Cardiac muscle cell (in vitro differentiated cells and primary cell): Measurements from ENCODE around the gene DYNLT1. TPM values are rescaled to one million over a fixed set of nuclear protein-coding genes. Genes with fewer than 3 reads are reported as not detected.
"Not testable (repeated sequence)": the region's sequence is repeated elsewhere in the genome, so short reads cannot be mapped to it uniquely, and the experiment has no call there.

Source experiments
- DNase-seq, 2 donors: peaks; one replicate each; pipeline versions ENCODE4 v3.0.0 to v3.0.0-alpha.2; 2010 to 2017; ENCODE audit warnings: low read depth in 1 of 2, low spot score in 1 of 2
- H3K27ac ChIP-seq: fragments of 200-600 bp; sonication (generic); 2 replicates; pipeline ENCODE4 v1.5.1; 2016
- H3K27me3 ChIP-seq: fragments of 200-600 bp; sonication (generic); 2 replicates; pipeline ENCODE4 v1.6.0; 2016; ENCODE audit warnings: control low read depth
- H3K36me3 ChIP-seq: fragments of 200-600 bp; sonication (generic); 2 replicates; pipeline ENCODE4 v1.5.1; 2016; ENCODE audit warnings: control low read depth
- H3K4me1 ChIP-seq: fragments of 200-600 bp; sonication (generic); 2 replicates; pipeline ENCODE4 v1.8.1; 2017; ENCODE audit warnings: low read depth, mild to moderate bottlenecking, mixed run types
- H3K4me3 ChIP-seq: fragments of 200-600 bp; sonication (generic); 2 replicates; pipeline ENCODE4 v1.5.1; 2016; ENCODE audit warnings: mild to moderate bottlenecking
- H3K9me3 ChIP-seq: fragments of 200-600 bp; sonication (generic); 2 replicates; pipeline ENCODE4 v1.5.1; 2017; ENCODE audit warnings: low read depth, mild to moderate bottlenecking, control low read depth
- polyA plus RNA-seq: library from polyadenylated mRNA; unstranded; fragments of >200 nt; fragmentation: Nextera tagmentation; extraction: Ambion mirVana; gene quantifications from 2 replicates; pipeline ENCODE4 v1.2.1, GENCODE V29; 2016
- total RNA-seq: library from RNA; depleted of rRNA; stranded (reverse); fragments of >200 nt; gene quantifications from 2 replicates; pipeline ENCODE4 v1.2.3, GENCODE V29; 2016
- TF ChIP-seq, protein P1 (sequence below): IDR thresholded peaks from 2 replicates; pipeline ENCODE4 v1.5.1; 2012; ENCODE audit warnings: low read depth, mild to moderate bottlenecking, low read length

The DYNLT1 gene
- total and polyA plus RNA-seq, 2 experiments from 2014 or later, result 86.5 to 459 TPM

DNA sequence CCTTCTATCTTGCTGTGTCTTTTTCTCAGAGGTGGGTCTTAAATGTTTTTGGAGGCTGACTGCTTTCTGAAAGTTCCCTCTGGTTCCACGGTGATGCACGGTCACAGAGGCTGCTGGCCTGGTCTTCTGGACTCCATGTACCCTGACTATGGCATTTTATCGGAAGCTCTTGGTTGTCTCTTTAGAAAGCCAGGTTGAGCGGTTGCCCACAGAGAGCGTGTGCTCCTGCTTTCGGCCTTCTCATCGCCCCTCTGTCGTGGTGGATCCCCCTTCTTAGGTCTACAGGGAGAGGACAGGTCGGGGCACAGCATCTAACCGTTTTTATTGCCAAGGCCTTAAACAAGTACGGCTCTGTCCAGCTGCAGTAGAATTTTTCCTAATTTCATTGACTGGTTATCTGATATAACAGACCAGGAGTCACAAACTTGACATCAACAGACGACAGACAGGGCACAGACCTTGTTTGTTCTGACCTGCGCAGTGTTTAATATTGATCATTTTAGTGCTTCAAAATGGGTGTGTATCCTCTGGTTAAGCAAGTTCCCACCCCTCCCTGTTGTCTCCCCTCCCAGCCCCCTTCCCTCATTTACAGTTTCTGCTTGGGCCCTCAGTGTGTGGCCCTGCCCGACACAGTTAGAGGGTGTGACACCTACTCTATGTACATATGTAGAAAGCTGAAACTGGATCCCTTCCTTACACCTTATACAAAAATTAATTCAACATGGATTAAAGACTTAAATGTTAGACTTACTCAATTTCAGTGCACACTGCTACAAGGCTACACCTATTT is 30.0 kb upstream of the DYNLT1 start:
- no peaks in the 10 kb centered on the region for H3K9me3 ChIP-seq
- DNase-seq, result no peak
- no peak overlapping the region for H3K4me3 ChIP-seq
- no peaks in the 10 kb centered on the region for H3K4me1 ChIP-seq
- no peak overlapping the region for H3K27ac ChIP-seq
- no peaks in the 10 kb centered on the region for H3K36me3 ChIP-seq
- TF ChIP-seq, protein P1, sequence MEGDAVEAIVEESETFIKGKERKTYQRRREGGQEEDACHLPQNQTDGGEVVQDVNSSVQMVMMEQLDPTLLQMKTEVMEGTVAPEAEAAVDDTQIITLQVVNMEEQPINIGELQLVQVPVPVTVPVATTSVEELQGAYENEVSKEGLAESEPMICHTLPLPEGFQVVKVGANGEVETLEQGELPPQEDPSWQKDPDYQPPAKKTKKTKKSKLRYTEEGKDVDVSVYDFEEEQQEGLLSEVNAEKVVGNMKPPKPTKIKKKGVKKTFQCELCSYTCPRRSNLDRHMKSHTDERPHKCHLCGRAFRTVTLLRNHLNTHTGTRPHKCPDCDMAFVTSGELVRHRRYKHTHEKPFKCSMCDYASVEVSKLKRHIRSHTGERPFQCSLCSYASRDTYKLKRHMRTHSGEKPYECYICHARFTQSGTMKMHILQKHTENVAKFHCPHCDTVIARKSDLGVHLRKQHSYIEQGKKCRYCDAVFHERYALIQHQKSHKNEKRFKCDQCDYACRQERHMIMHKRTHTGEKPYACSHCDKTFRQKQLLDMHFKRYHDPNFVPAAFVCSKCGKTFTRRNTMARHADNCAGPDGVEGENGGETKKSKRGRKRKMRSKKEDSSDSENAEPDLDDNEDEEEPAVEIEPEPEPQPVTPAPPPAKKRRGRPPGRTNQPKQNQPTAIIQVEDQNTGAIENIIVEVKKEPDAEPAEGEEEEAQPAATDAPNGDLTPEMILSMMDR, result no peak
- H3K27me3 ChIP-seq, result no peaks in the 10 kb centered on the region

DNA sequence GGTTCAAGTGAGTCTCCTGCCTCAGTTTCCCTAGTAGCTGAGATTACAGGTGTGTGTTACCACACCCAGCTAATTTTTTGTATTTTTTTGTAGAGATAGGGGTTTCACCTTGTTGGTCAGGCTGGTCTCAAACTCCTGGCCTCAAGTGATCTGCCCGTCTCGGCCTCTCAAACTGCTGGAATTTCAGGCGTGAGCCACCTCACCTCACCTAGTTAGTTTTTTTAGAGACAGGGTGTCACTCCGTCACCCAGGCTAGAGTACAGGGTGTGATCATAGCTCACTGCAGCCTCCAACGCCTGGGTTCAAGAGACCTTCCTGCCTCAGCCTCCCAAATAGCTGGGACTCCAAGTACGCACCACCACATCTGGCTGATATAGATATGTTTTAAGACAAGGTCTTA is 28.2 kb upstream of the DYNLT1 start:
- H3K9me3 ChIP-seq, result no peaks in the 10 kb centered on the region
- H3K4me1 ChIP-seq, result peaks cover 8% of the 10 kb centered on the region
- H3K27ac ChIP-seq, result no peak overlapping the region
- no peak overlapping the region for H3K4me3 ChIP-seq
- H3K27me3 ChIP-seq, result no peaks in the 10 kb centered on the region
- TF ChIP-seq, protein P1, result no peak
- no peak for DNase-seq
- H3K36me3 ChIP-seq, result no peaks in the 10 kb centered on the region

DNA sequence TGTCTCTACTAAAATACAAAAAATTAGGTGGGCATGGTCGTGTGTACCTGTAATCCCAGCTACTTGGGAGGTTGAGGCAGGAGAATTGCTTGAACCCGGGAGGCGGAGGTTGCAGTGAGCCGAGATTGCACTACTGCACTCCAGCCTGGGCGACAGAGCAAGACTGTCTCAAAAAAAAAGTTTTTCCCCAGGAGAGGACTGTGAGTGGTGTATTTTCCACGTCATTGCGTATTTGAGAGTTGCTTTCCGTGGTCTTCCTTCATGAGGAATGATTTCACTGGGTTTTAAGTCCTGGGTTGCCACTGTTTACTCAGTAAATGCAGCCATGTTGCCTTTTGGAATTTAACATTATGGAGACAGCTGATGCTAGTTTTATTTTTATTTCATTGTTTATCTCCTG is 27.6 kb upstream of the DYNLT1 start:
- H3K4me3 ChIP-seq, H3K27me3 ChIP-seq, H3K36me3 ChIP-seq, H3K9me3 ChIP-seq, DNase-seq, H3K27ac ChIP-seq: not testable (repeated sequence)
- peaks cover 14% of the 10 kb centered on the region for H3K4me1 ChIP-seq

DNA sequence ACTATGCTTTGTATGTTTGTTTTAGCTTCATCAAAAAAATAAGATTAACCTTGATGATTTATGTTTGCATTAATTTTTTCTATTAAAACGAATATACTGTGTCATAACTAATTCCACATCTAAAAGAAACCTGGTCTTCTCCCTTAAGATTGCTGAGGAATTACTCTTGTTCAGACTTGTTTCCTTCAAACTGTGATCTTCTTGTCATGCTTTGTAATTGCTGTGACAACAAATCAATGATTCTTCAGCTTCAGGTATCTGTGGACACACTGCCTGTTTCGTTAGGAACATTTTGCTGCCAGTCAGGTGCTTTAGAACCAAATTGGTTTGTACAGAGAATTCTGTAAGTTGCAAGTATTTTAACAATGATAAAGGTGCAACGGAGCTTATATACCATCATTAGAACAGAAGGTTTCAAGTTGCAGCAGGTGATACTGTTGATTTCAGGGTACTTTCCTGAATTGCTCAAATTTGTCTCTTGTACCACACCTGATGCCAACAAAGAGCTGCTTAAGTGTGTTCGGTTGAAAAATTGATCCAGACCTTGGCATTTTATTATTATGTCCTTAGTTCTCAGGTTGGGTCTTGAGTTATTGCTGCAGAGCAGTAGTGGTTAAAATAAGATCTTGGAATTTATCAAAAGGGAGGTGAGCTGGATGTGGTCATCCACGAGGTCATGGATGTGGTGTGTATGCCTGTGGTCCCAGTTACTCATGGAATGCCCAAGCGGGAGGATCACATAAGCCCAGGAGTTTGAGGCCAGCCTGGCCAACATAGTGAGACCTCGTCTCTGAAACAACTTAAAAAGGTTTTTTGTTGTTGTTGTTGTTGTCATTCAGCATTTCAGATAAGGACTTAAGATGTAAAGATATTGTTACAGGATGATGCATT is 24.8 kb upstream of the DYNLT1 start:
- DNase-seq, result no peak
- H3K4me3 ChIP-seq, result no peak overlapping the region

DNA sequence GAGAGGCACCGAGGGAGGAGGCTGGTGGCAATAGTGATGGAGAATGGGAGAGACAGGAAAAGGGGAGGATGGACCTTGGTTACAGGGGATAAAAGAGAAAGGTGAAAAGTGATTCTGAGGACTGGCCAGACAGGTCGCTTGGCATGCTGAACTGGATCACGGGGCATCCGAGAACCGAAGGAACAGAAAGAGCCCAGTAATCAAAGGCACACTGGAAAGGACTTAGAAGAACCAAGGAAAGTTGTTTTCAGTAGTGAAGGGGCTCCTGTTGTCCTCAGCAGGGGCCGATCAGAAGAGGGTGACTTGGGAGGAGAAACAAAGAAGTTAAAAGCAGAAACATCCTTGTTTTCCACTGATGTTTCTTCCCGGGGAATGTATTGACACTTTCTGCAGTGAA is 24.2 kb upstream of the DYNLT1 start:
- no peaks in the 10 kb centered on the region for H3K9me3 ChIP-seq
- no peak overlapping the region for H3K4me3 ChIP-seq
- no peak overlapping the region for H3K27ac ChIP-seq
- H3K4me1 ChIP-seq, result peaks cover 19% of the 10 kb centered on the region
- H3K27me3 ChIP-seq, result no peaks in the 10 kb centered on the region
- DNase-seq, result no peak
- TF ChIP-seq, protein P1, result no peak
- no peaks in the 10 kb centered on the region for H3K36me3 ChIP-seq

More for the DNA sequence above, 24.8 kb upstream of the DYNLT1 start:
- peaks cover 19% of the 10 kb centered on the region for H3K4me1 ChIP-seq
- no peaks in the 10 kb centered on the region for H3K36me3 ChIP-seq
- no peaks in the 10 kb centered on the region for H3K9me3 ChIP-seq
- no peak overlapping the region for H3K27ac ChIP-seq
- TF ChIP-seq, protein P1, result no peak
- H3K27me3 ChIP-seq, result no peaks in the 10 kb centered on the region
